Measurements from ENCODE around the gene TTC21A.

TTC21A gene

DNA sequence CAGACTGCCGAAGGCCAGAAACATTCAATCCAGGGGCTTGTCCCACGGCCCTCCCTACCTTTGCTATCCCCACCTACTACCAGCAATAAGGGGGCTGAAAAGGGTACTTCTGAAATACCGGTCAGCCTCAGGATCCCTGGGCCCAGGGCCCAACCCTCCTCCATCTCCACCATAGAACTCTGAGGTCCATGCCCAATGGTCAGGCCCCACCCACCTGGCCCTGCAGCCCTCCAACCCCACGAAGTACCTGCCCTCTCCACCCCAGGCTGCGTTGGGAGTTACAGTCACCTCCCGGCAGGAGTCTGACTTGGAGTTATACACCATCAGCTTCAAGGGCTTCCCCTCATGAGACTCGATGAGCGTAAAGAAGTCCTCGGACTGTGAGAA lies 7.0 kb upstream of the TTC21A start:
- Histone ChIP-seq H3K79me1 (ENCODE audit: low read depth, low read length) (peaks cover 8% of the 10 kb centered on the region), H3K23ac (ENCODE audit: low read depth, low read length, poor library complexity) (no peak overlapping the region), H4K8ac (ENCODE audit: low read depth, low read length) (no peak overlapping the region), H3K4ac (ENCODE audit: low read length) (no peak overlapping the region), H3K27me3 (ENCODE audit: control insufficient read depth in 3 of 3, insufficient read depth in 3 of 3, low read depth in 1 of 3, low read length in 3 of 3) (no peaks in the 10 kb centered on the region), H3K4me1 (ENCODE audit: control insufficient read depth in 2 of 2, insufficient read depth in 1 of 2, low read depth in 1 of 2, low read length in 2 of 2) (peaks cover 0 to 11% of the 10 kb centered on the region in 2 donors), H3K4me2 (ENCODE audit: insufficient read depth, low read length, poor library complexity, severe bottlenecking) (no peak overlapping the region), H2BK15ac (ENCODE audit: low read length) (no peak overlapping the region), H3K4me3 (ENCODE audit: low read length in 2 of 2) (no peak overlapping the region), H3K9me3 (replicated peaks in 1 of 2; ENCODE audit: control insufficient read depth in 2 of 2, insufficient read depth in 1 of 2, low read depth in 1 of 2, low read length in 2 of 2) (no peaks in the 10 kb centered on the region), H3K9ac (ENCODE audit: low read depth, low read length, poor library complexity) (no peak overlapping the region), H3K18ac (ENCODE audit: low read length) (no peak overlapping the region), H3K36me3 (replicated peaks in 1 of 2; ENCODE audit: control insufficient read depth in 2 of 2, insufficient read depth in 2 of 2, low read length in 2 of 2) (peaks cover 28 to 77% of the 10 kb centered on the region in 2 donors), H2BK12ac (ENCODE audit: low read length) (no peak overlapping the region), H3K14ac (ENCODE audit: low read length) (no peak overlapping the region), H2BK5ac (ENCODE audit: low read length) (no peak overlapping the region), H2BK120ac (ENCODE audit: low read depth, low read length) (no peak overlapping the region), H4K91ac (ENCODE audit: low read depth, low read length, poor library complexity) (no peak overlapping the region), H3K27ac (replicated peaks; ENCODE audit: low read length) (no peak overlapping the region), H2AK5ac (ENCODE audit: low read depth, low read length) (no peak overlapping the region), H2AFZ (ENCODE audit: low read length) (no peak overlapping the region)
- no peak for DNase-seq (ENCODE audit: low spot score)
- WGBS, 2 donors (ENCODE audit: extremely low coverage in 2 of 2, insufficient read length in 2 of 2, insufficient replicate concordance in 1 of 2) = no CpG with 5 or more reads among the region's 9 CpGs

GRCh38 chr3:39101022-39101689 lies 6.3 kb upstream of the TTC21A start:
- Histone ChIP-seq H2AFZ (ENCODE audit: low read length) (no peak overlapping the region), H3K4ac (ENCODE audit: low read length) (no peak overlapping the region), H3K79me1 (ENCODE audit: low read depth, low read length) (peaks cover 8% of the 10 kb centered on the region), H3K18ac (ENCODE audit: low read length) (no peak overlapping the region), H2AK5ac (ENCODE audit: low read depth, low read length) (peak overlapping the region; percentile 18), H2BK12ac (ENCODE audit: low read length) (no peak overlapping the region), H3K27me3 (ENCODE audit: control insufficient read depth in 3 of 3, insufficient read depth in 3 of 3, low read depth in 1 of 3, low read length in 3 of 3) (no peaks in the 10 kb centered on the region), H4K8ac (ENCODE audit: low read depth, low read length) (no peak overlapping the region), H2BK120ac (ENCODE audit: low read depth, low read length) (no peak overlapping the region), H2BK15ac (ENCODE audit: low read length) (no peak overlapping the region), H2BK5ac (ENCODE audit: low read length) (no peak overlapping the region), H4K91ac (ENCODE audit: low read depth, low read length, poor library complexity) (no peak overlapping the region), H3K4me1 (ENCODE audit: control insufficient read depth in 2 of 2, insufficient read depth in 1 of 2, low read depth in 1 of 2, low read length in 2 of 2) (peaks cover under 1 to 14% of the 10 kb centered on the region in 2 donors), H3K4me3 (ENCODE audit: low read length in 2 of 2) (no peak overlapping the region), H3K9me3 (replicated peaks in 1 of 2; ENCODE audit: control insufficient read depth in 2 of 2, insufficient read depth in 1 of 2, low read depth in 1 of 2, low read length in 2 of 2) (no peaks in the 10 kb centered on the region), H3K36me3 (replicated peaks in 1 of 2; ENCODE audit: control insufficient read depth in 2 of 2, insufficient read depth in 2 of 2, low read length in 2 of 2) (peaks cover 28 to 70% of the 10 kb centered on the region in 2 donors), H3K14ac (ENCODE audit: low read length) (no peak overlapping the region), H3K23ac (ENCODE audit: low read depth, low read length, poor library complexity) (no peak overlapping the region), H3K4me2 (ENCODE audit: insufficient read depth, low read length, poor library complexity, severe bottlenecking) (no peak overlapping the region), H3K27ac (replicated peaks; ENCODE audit: low read length) (no peak overlapping the region), H3K9ac (ENCODE audit: low read depth, low read length, poor library complexity) (no peak overlapping the region)
- WGBS, 2 donors (ENCODE audit: extremely low coverage in 2 of 2, insufficient read length in 2 of 2, insufficient replicate concordance in 1 of 2) = no CpG with 5 or more reads among the region's 5 CpGs
- no peak for DNase-seq (ENCODE audit: low spot score)

DNA sequence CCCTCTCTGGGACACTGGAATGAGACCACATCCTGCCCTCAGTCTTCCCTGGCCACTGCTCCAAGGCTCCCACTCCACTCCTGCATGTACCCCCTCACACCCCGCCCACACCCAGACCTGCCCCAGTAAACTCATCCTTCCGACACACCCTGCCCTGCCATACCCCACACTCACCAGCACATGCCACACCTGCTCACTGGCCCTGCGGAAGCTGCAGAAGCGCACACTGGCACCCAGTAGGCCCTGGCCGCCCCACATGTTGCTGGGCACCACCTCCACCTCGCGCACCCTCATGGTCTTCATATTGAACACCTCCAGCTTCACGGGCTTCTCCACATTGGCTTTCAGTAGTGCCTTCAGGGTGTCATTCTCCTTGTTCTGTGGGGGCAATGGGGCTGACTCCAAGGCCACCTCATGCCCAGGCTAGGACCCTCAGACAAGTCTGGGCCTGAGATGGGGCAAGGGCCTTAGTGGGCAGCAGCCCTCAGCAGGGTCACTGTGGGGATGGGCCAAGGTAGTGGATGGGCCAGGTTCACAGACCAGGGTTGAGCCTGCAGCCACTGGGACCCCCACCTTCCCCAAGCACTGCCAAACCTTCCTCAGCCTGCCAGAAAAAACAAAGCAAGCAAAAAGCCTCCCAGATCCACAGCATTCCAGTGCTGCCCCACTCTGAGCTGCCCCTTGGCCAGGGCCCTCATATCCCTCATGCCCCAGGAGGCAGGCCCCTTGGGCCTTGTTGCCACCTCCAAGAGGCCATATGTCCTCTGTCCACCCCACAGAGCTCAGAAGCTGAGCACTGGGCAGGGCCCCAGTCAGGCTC lies 4.8 kb upstream of the TTC21A start:
- Histone ChIP-seq H3K4me2 (ENCODE audit: insufficient read depth, low read length, poor library complexity, severe bottlenecking) (no peak overlapping the region), H3K9ac (ENCODE audit: low read depth, low read length, poor library complexity) (peak overlapping the region; percentile 51), H4K91ac (ENCODE audit: low read depth, low read length, poor library complexity) (no peak overlapping the region), H2AK5ac (ENCODE audit: low read depth, low read length) (peak overlapping the region; percentile 27), H2BK12ac (ENCODE audit: low read length) (peak overlapping the region; percentile 25), H3K4me3 (ENCODE audit: low read length in 2 of 2) (peak overlapping the region in 1 of 2 donors; percentile 42), H3K18ac (ENCODE audit: low read length) (no peak overlapping the region), H3K9me3 (replicated peaks in 1 of 2; ENCODE audit: control insufficient read depth in 2 of 2, insufficient read depth in 1 of 2, low read depth in 1 of 2, low read length in 2 of 2) (no peaks in the 10 kb centered on the region), H3K79me1 (ENCODE audit: low read depth, low read length) (peaks cover 8% of the 10 kb centered on the region), H2BK5ac (ENCODE audit: low read length) (no peak overlapping the region), H2BK120ac (ENCODE audit: low read depth, low read length) (no peak overlapping the region), H3K23ac (ENCODE audit: low read depth, low read length, poor library complexity) (peak overlapping the region; percentile 37), H3K27ac (replicated peaks; ENCODE audit: low read length) (no peak overlapping the region), H3K4ac (ENCODE audit: low read length) (no peak overlapping the region), H2AFZ (ENCODE audit: low read length) (no peak overlapping the region), H3K36me3 (replicated peaks in 1 of 2; ENCODE audit: control insufficient read depth in 2 of 2, insufficient read depth in 2 of 2, low read length in 2 of 2) (peaks cover 16 to 55% of the 10 kb centered on the region in 2 donors), H2BK15ac (ENCODE audit: low read length) (no peak overlapping the region), H3K27me3 (ENCODE audit: control insufficient read depth in 3 of 3, insufficient read depth in 3 of 3, low read depth in 1 of 3, low read length in 3 of 3) (no peaks in the 10 kb centered on the region), H4K8ac (ENCODE audit: low read depth, low read length) (no peak overlapping the region), H3K14ac (ENCODE audit: low read length) (no peak overlapping the region), H3K4me1 (ENCODE audit: control insufficient read depth in 2 of 2, insufficient read depth in 1 of 2, low read depth in 1 of 2, low read length in 2 of 2) (peaks cover 5% of the 10 kb centered on the region in 2 donors)
- no CpG with 5 or more reads among the region's 8 CpGs for WGBS, 2 donors (ENCODE audit: extremely low coverage in 2 of 2, insufficient read length in 2 of 2, insufficient replicate concordance in 1 of 2)
- DNase-seq (ENCODE audit: low spot score) = no peak

DNA sequence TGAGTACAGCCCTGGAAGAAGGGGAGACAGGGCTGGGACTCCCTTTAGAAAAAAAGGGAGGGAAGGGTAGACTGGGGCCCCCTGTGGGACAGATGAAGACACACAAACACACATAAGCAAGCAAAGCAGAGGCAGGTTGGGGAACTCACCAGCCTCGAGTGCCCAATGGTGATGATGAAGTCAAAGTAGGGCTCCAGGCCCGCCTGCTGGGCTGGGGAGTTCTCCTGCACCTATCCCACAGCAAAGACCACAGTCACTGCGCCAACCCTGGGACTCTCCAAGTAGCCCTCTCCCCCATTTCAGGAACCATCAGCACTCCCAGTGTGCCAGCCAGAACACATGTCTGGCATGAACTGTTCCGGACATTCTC lies 4.2 kb upstream of the TTC21A start:
- Histone ChIP-seq H2BK5ac (ENCODE audit: low read length) (no peak overlapping the region), H2BK120ac (ENCODE audit: low read depth, low read length) (no peak overlapping the region), H3K4me2 (ENCODE audit: insufficient read depth, low read length, poor library complexity, severe bottlenecking) (no peak overlapping the region), H2AFZ (ENCODE audit: low read length) (no peak overlapping the region), H2BK15ac (ENCODE audit: low read length) (no peak overlapping the region), H4K91ac (ENCODE audit: low read depth, low read length, poor library complexity) (no peak overlapping the region), H3K27me3 (ENCODE audit: control insufficient read depth in 3 of 3, insufficient read depth in 3 of 3, low read depth in 1 of 3, low read length in 3 of 3) (no peaks in the 10 kb centered on the region), H3K27ac (replicated peaks; ENCODE audit: low read length) (no peak overlapping the region), H3K9ac (ENCODE audit: low read depth, low read length, poor library complexity) (no peak overlapping the region), H2BK12ac (ENCODE audit: low read length) (no peak overlapping the region), H3K4me3 (ENCODE audit: low read length in 2 of 2) (no peak overlapping the region), H3K4me1 (ENCODE audit: control insufficient read depth in 2 of 2, insufficient read depth in 1 of 2, low read depth in 1 of 2, low read length in 2 of 2) (peaks cover 5 to 7% of the 10 kb centered on the region in 2 donors), H4K8ac (ENCODE audit: low read depth, low read length) (no peak overlapping the region), H3K79me1 (ENCODE audit: low read depth, low read length) (peaks cover 9% of the 10 kb centered on the region), H3K36me3 (replicated peaks in 1 of 2; ENCODE audit: control insufficient read depth in 2 of 2, insufficient read depth in 2 of 2, low read length in 2 of 2) (peaks cover 10 to 49% of the 10 kb centered on the region in 2 donors), H3K9me3 (replicated peaks in 1 of 2; ENCODE audit: control insufficient read depth in 2 of 2, insufficient read depth in 1 of 2, low read depth in 1 of 2, low read length in 2 of 2) (no peaks in the 10 kb centered on the region), H3K14ac (ENCODE audit: low read length) (no peak overlapping the region), H2AK5ac (ENCODE audit: low read depth, low read length) (no peak overlapping the region), H3K23ac (ENCODE audit: low read depth, low read length, poor library complexity) (no peak overlapping the region), H3K18ac (ENCODE audit: low read length) (no peak overlapping the region), H3K4ac (ENCODE audit: low read length) (no peak overlapping the region)
- WGBS, 2 donors (ENCODE audit: extremely low coverage in 2 of 2, insufficient read length in 2 of 2, insufficient replicate concordance in 1 of 2) = no CpG with 5 or more reads among the region's 4 CpGs
- no peak for DNase-seq (ENCODE audit: low spot score)
